H7 (cell line): Measurements from ENCODE around the gene GSK3A. TPM values are rescaled to one million over a fixed set of nuclear protein-coding genes. Genes with fewer than 3 reads are reported as not detected.
A peak's percentile ranks its signal among the peaks of the same experiment; 100 is the strongest.
"Not testable (repeated sequence)": the region's sequence is repeated elsewhere in the genome, so short reads cannot be mapped to it uniquely, and the experiment has no call there.

Experiments
- DNase-seq: peaks from one replicate; pipeline ENCODE4 v3.0.0; 2012
- H3K27me3 ChIP-seq: 2 replicates; pipeline ENCODE4 v1.6.0; 2011; ENCODE audit warnings: mild to moderate bottlenecking, low read length; ENCODE audit not compliant: control insufficient read depth, insufficient read depth
- H3K36me3 ChIP-seq: replicated peaks from 2 replicates; pipeline ENCODE4 v1.5.1; 2011; ENCODE audit warnings: low read length; ENCODE audit not compliant: control insufficient read depth, insufficient read depth
- H3K4me3 ChIP-seq: 2 replicates; pipeline ENCODE4 v1.5.1; 2011; ENCODE audit warnings: low read depth, mild to moderate bottlenecking, control low read depth, low read length, moderate library complexity; ENCODE audit not compliant: insufficient read depth
- total RNA-seq: library from RNA; depleted of rRNA; stranded (reverse); fragments of >200 nt; shearing (Covaris generic); gene quantifications from 2 replicates; pipeline ENCODE4 v1.2.3, GENCODE V29; 2014

The GSK3A gene
- total RNA-seq, 1 experiment from 2014 or later: 40.4 TPM

DNA sequence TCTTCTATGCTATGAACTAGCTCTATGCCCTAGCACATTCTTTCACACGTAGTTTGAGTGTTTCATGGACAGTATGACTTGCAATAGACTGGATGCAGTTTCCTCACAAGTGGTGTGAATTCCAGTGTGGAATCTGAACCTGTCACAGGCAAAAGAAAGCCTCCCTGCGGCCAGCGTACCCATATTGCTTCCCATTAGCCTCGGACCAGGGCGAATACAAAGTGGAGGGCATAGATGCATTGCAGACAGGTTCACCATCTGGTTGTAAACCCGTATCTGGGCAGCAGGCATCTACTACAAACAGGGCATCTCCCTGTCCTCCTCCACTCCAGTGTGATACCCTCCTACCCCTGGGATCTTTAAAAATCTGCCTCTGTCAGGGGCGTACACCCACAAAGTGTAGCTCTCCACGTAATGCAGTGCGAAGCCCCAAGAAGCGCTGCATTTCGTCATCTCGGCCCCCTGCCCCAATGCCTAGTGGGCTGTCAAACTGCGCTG is 25.3 kb upstream of the GSK3A start:
- peak overlapping the region; percentile 57 for H3K4me3 ChIP-seq
- no peaks in the 10 kb centered on the region for H3K27me3 ChIP-seq
- no peak for DNase-seq
- no peaks in the 10 kb centered on the region for H3K36me3 ChIP-seq

DNA sequence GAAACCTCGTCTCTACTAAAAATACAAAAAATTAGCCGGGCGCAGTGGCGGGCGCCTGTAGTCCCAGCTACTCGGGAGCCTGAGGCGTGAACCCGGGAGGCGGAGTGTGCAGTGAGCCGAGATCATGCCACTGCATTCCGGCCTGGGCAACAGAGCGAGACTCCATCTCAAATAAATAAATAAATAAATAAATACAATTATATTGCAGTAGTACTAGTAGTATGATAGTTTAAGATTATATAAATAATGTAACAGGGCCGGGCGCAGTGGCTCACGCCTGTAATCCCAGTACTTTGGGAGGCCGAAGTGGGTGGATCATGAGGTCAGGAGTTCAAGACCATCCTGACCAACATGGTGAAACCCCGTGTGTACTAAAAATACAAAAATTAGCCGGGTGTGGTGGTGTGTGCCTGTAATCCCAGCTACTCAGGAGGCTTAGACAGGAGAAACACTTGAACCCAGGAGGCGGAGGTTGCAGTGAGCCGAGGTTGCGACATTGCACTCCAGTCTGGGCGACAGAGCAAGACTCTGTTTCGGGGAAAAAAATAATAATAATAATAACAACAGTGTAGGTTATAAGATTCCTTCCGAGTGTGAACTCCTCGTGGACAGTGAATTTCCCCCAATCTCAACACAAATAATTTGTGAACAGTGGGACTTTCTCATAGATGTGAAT is 24.7 kb upstream of the GSK3A start:
- not testable (repeated sequence) for H3K4me3 ChIP-seq, DNase-seq, H3K36me3 ChIP-seq, H3K27me3 ChIP-seq

DNA sequence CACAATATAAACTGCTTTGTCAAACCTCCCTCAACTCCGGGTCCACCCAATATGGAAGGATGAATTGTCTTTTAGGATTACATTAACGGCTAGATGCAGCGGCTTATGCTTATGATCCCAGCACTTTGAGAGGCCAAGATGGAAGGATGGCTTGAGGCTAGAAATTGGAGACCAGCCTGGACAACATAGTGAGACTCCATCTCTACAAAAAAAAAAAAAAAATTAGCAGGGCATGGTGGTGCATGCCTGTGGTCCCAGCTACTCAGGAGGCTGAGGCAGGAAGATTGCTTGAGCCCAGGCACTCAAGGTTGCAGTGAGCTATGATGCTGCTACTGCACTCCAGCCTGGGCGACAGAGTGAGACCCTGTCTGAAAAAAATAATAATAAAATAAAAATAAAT is 23.7 kb upstream of the GSK3A start:
- not testable (repeated sequence) for DNase-seq, H3K27me3 ChIP-seq, H3K4me3 ChIP-seq, H3K36me3 ChIP-seq

DNA sequence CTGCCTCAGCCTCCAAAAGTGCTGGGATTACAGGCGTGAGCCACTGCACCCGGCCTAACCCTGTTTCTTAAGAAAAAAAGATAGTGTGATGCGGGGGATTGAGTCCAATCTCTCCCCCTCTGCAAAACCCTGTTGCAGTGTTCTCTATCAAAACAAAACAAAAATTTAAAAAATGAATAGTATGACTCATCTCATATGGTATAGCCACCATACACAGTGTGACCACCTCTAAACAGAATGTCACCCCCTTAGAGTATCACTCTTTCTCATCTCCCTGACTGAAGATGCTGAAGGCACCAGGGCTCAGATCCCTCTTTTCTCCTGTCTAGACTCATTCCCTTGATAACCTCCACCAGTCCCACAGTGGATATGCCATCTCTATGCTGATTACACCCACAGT is 19.4 kb upstream of the GSK3A start:
- Histone ChIP-seq H3K4me3 (no peak overlapping the region), H3K27me3 (no peaks in the 10 kb centered on the region; the same call in 1 of the 2 replicates), H3K36me3 (no peaks in the 10 kb centered on the region)
- DNase-seq: no peak

DNA sequence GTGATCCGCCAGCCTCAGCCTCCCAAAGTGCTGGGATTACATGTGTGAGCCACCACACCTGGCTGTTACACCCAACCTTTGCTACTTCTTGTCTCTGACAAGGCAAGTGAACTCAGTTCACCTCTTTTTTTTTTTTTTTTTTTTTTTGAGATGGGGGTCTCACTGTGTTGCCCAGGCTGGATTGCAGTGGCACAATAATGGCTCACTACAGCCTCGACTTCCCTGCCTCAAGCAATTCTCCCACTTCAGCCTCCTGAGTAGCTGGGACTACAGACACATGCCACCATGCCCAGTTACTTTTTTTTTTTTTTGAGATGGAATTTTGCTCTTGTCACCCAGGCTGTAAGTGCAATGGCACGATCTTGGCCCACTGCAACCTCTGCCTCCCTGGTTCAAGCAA is 15.4 kb upstream of the GSK3A start:
- DNase-seq, H3K4me3 ChIP-seq, H3K27me3 ChIP-seq, H3K36me3 ChIP-seq: not testable (repeated sequence)

DNA sequence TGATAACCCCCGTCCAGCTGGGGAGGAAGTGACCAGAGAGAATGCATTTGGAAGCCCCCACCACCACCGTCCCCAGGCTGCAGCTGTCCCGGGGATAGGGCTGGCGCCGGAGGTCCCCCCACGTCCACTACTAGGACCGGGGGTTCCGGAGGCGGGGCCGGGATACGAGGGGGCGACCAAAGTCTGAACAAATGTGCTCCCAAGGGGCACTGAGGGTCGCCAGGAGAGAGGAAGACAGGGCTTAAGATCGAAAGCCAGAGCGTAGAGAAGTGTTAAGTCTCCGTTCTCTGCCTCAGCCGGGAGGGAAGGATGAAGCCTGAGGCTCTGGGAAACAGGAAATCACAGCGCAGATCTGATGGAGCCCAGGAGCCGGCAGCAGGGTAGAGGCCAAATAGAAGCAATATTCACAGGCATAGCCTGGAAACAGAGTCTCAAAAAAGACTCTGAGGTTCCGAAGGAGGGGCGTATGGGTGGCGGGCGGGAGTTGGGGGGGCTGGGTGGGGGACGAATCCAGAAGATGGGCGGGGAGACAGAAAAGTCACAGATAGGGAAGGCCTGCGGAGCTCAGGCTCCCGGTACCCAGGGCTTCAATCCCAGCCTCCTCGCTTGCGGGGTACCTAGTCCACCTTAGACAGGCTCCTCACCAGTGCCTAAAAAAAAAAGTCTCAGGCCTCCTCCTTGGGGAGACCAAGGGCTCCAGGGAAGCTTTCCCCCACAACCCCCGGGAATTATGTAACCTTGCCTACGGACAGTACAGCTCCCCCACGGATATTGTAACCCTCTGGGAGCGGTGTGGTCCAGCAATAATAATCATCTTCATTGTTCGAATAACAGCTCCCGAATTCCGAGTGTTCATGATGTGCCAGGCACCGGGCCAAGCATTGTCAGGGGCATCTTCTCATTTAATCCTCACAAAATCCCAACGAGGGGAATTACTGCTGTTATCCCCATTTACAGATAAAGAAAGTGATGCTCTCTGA is 13.7 kb upstream of the GSK3A start:
- DNase-seq: peak; percentile 81
- H3K36me3 ChIP-seq: no peaks in the 10 kb centered on the region
- H3K27me3 ChIP-seq: no peaks in the 10 kb centered on the region; the same call in 1 of the 2 replicates
- H3K4me3 ChIP-seq: peak overlapping the region; percentile 51

DNA sequence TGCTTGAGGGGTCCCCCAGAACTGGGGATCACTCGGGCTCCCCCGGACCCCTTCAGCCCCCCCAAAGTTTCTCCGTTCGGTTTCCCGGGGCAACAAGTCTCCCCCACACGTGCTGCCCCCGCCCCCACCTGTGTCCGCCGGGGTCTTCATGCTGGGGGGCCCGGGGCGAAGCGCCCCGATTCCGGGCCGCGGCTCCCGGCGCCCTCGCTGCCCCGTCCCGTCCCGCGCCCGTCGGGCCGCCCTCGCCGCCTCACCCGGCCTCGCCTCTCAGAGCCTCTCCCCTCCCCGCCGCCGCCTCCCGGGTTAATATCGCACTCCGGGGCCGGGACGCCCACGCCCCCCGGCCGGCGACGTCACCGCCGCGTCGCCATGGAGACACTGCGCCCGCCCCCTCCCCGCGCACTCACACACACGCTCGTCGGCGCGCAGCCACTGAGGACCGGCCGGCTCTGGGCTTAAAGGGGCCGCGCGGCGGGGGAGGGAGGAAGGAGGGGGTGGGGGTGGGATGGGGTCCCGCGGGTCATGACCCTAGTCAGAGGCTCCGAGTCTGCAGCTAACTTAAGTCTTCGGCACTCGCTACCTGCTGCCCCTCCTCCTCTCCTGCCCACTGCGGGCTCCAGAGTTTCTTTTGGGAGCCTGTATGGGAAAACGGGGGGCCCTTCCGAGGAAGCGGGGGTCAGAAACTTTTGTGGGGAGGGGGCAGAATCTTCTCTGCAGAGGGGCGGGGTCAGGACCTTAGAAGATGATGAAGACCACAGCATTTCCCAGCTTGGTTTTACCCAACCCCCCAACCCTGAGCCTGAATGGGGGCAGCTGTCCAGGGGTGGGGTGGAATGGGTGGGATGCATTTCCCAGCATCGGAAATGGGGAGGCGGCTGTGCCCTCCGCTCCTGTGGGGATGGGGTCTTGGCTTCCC is 12.7 kb upstream of the GSK3A start, which contains the start of gene ERF:
TSS of gene ERF (minus strand) at position 279 of the 916 bp plus-strand sequence. CDS start at position 150, 129 bp downstream.
- Histone ChIP-seq H3K4me3 (peak within 1 kb of the TSS; percentile 99), H3K27me3 (no peaks in the 10 kb centered on the region; the same call in 1 of the 2 replicates), H3K36me3 (no peaks in the 10 kb centered on the region)
- DNase-seq: peak; percentile 98

DNA sequence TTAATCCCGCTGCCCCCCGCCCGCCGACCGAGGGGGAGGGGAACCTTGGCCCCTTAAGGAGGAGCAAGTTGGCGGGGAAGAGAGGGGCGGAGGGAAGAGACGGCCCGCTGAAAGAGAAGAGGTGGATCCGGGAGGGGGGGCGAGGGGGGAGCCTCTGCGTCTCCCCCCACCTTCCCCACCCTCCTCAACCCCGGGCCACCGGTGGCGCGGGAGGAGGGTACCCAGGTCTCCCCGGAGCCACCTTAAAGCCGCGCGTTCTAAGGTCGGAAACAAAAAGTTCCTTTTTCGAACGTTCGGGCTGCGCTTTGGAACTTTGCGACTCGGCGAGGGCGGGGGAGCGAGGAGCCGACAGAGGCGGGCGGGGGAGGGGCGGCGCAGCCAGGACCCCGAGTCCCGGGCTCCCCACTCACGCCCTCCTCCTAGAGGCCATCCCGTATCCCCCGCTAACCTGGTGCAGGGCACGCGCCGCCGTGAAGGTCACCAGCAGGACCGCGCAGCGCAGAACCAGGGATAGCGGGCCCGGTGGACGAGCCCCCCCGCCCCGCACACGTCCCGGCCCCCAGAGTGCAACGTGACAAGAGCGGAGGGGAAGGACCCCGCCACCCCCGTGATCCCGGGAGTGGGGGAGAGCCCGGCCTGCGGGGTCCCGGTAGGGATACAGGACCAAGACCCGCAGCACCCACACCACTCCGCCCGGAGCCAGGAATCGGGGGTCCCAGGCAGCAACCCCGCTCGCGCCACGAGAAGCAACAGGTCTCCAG is 11.9 kb upstream of the GSK3A start:
- H3K36me3 ChIP-seq: peaks cover 3% of the 10 kb centered on the region
- no peaks in the 10 kb centered on the region; the same call in 1 of the 2 replicates for H3K27me3 ChIP-seq
- peak; percentile 94 for DNase-seq
- H3K4me3 ChIP-seq: peak overlapping the region; percentile 99

DNA sequence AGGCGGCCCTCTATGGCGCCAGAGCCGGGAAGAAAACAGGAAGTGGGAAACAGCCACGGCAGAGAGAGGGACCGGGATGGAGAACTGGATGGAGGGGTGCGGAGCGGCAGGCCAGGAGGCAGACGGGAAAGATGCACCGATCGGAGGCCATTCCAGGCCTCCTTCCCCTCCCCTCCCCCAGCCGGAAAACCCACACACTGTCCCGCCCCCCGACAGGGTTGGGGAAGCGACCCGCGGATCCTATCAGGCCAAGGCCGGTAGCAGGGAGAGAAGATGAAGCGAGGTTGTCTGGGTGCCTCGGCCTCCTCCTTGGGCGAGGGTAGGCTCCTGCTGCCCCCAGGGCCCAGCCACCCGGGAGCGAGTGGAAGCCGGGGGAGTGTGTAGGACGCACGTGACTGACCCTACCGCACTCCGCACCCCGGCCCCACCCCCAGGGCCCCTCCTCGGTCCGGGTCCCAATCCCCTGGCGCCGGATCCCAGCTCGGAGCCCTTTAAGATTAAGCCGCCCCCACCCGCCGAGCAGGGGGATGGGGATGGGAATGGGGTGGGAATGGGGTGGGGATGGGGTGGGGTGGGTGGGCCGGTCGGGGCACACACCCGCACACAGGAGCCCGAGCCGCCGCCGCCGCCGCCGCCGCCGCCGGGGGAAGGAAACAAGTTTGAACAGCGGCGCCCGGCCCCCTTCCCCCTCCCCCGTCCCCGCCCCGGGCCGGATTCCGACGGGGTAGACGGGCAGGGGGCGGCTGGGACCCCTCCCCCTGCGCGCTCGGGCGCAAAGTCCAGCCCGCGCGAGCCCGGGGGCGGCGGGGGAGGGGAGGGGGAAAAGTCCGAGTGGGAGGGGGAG is 11.1 kb upstream of the GSK3A start:
- peak; percentile 96 for DNase-seq
- H3K4me3 ChIP-seq: peak overlapping the region; percentile 99
- H3K27me3 ChIP-seq: no peaks in the 10 kb centered on the region; the same call in 1 of the 2 replicates

DNA sequence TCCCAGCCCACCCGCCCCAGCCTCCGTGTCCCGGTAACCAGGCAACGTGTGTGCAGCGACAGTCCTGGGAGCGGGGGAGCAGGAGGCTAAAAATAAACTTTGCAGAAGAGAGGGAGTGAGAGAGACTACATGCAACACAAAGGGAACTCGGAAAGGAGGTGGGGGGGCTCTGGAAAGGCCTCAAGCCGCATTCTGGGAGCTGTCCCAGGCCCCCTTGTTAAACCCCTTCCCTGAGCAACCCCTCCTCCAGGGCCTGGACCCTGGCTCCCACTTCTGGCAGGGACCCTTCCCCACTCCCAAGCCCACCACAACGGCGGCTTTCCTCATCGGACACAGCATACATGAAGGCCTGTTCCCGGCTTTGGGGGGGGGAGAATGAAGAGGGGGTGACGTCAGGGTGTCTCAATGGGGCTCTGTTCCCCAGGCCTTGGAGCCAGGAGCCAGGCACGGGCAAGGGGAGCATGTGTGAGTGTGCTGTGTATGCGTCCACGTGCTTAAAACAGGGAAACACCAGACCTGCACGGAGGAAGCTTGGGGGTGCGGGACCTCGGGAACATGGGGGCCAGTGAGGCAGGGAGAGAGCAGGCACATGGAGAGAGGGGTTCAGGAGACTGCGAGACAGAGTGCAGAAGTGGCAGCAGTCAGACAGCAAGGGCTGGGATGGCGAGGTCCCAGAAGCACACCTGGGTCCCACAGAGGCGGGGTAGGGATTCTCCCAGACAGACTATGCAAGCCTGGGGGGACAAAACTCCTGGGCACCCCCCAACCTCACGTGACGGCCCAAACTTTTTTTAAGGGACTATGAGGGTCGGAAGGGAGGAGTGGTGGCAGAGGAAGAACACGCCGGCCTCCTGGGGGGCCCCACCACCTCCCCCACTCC is 10.2 kb upstream of the GSK3A start:
- peaks cover 3% of the 10 kb centered on the region for H3K36me3 ChIP-seq
- DNase-seq: peak; percentile 70

More for the DNA sequence above, 11.1 kb upstream of the GSK3A start:
- H3K36me3 ChIP-seq: peaks cover 3% of the 10 kb centered on the region

DNA sequence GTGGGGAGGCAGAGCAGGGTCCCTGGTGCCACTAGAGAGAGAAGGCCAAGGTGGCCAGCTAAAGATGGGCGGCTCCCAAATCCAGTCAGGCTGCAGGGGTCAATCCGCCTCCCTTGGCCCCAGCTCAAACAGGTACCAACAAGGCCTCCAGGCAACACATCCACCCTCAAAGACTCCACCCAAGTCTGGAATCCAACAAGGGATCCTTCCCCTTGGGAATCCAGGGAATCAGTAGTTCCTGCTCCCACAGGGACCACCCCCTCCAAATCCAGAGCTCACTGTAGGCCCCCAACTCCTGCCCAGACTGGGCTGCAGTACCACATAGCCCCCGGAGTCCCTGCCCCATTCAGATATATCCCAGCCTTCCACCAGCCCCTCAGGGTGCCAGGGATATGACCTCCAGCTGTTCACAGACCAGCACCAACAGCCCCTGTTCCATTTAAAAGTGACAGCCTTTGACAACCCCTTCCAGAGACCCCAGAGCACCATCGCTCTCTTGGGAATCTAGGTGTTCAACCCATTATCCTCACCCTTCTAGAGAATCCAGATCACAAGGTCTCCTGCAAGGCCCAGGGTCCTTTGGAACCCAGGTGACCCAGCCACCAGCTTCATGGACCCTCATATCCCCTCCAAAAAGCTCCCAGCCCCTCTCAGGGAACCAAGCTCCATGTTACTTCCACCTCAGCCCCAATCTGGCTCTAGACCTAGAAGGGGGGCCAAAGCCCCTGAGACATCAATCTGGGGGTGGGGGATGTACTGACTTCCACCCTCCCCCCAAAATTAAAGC is 9.4 kb upstream of the GSK3A start:
- H3K36me3 ChIP-seq: peaks cover 3% of the 10 kb centered on the region
- H3K27me3 ChIP-seq: no peaks in the 10 kb centered on the region; the same call in 1 of the 2 replicates
- no peak overlapping the region for H3K4me3 ChIP-seq
- no peak for DNase-seq

More for the DNA sequence above, 10.2 kb upstream of the GSK3A start:
- Histone ChIP-seq H3K27me3 (no peaks in the 10 kb centered on the region; the same call in 1 of the 2 replicates), H3K4me3 (peak overlapping the region; percentile 80)
